ENCODE data around the gene HTT.

- TF ChIP-seq CTCF (IDR thresholded peaks at IDR 0.05), result no peak
- TF ChIP-seq POLR2A (IDR thresholded peaks at IDR 0.05), result no peak
These were observed 158.4 kb downstream of the HTT start for GRCh38 chr4:3232871-3233271.
